ENCODE results near the gene GATD1.

GATD1 gene

DNA sequence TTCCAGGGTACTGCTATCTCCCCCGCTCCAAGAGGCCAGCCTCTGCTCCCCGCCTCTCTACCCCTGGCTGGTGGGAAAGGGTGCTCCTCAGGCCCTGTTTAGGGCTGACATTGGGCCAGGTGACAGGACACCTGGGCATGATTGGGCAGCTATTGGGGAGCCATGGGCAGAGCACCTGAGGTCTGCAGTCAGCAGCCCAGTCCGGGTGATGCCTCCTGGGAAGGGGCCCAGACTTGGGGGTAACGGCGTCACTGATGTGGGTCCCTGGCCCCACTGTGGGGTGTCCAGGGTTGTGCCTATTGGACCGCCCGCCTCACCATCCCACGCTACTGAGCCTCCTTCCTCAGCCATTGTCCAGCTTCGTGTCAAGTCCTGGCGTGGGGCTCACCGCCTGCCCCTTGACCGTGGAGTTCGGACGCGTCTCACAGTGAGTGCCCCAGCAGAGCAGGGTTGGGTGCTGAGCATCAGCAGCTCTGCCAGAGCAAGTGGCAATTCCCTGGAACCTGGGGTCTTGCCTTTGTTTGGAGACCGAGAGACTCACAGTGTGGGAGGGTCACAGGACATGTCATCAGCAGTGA, 2.8 kb upstream of the GATD1 start:
- Histone ChIP-seq H3K4me1 (ENCODE audit: control insufficient read depth, insufficient read depth, low read length) (peaks cover 37% of the 10 kb centered on the region), H3K27me3 (ENCODE audit: control insufficient read depth, insufficient read depth, low read length) (no peaks in the 10 kb centered on the region), H3K9me3 (replicated peaks; ENCODE audit: low read length) (no peaks in the 10 kb centered on the region), H3K36me3 (ENCODE audit: insufficient read depth, low read length) (peaks cover 7% of the 10 kb centered on the region), H3K9ac (ENCODE audit: low read depth, low read length) (no peak overlapping the region), H3K4me3 (ENCODE audit: low read length) (no peak overlapping the region), H3K4me2 (ENCODE audit: low read length) (peak overlapping the region; percentile 13)

DNA sequence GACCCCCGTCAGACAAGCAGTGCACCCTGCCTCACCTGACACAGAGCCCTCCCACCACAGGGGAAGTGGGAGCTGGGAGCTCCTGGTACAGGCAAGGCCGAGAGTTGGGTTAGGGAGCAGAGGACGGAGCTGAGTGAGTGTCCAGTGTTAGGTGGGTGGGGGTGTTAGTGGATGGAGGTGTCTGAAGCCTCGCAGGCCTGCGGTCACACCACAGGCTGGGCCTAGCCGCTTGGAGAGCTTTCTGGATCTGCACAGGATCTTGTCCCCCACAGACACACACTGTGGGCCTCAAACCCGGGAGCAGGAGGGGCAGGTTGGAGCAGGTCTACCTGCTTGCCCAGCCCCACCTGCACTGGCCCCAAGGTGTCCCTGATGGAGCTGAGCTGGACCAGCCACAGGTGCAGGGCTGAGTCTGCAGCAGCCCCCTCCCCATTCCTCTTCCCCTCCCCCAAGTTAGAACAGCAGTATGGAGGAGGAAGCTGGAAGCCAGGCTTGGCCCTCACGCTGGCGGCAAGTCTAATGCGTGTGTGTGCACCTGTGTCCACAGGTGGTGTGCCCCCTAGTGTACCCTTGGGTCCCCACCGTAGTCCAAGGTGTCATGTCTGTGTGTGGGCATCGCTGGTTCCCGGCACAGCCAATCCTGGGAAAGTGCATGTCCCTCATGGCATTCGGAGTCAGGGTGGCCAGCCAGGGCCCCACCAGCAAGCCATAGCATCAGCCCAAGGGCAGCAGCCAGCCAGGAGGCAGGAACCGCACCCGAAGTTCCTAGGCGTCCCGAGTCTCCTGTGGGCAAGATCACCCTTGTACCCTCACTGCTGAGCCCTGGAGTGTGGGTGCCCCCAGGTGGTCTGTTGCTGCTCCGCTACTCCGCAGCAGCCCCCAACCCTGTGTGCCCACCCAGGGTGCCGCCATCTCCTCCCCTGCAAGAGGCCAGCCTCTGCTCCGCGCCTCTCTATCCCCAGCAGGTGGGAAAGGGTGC, 2.0 kb upstream of the GATD1 start:
- Histone ChIP-seq H3K4me2 (ENCODE audit: low read length) (no peak overlapping the region), H3K9me3 (replicated peaks; ENCODE audit: low read length) (no peaks in the 10 kb centered on the region), H3K4me1 (ENCODE audit: control insufficient read depth, insufficient read depth, low read length) (peaks cover 40% of the 10 kb centered on the region), H3K36me3 (ENCODE audit: insufficient read depth, low read length) (peaks cover 10% of the 10 kb centered on the region), H3K4me3 (ENCODE audit: low read length) (no peak overlapping the region), H3K9ac (ENCODE audit: low read depth, low read length) (no peak overlapping the region), H3K27me3 (ENCODE audit: control insufficient read depth, insufficient read depth, low read length) (no peaks in the 10 kb centered on the region)

DNA sequence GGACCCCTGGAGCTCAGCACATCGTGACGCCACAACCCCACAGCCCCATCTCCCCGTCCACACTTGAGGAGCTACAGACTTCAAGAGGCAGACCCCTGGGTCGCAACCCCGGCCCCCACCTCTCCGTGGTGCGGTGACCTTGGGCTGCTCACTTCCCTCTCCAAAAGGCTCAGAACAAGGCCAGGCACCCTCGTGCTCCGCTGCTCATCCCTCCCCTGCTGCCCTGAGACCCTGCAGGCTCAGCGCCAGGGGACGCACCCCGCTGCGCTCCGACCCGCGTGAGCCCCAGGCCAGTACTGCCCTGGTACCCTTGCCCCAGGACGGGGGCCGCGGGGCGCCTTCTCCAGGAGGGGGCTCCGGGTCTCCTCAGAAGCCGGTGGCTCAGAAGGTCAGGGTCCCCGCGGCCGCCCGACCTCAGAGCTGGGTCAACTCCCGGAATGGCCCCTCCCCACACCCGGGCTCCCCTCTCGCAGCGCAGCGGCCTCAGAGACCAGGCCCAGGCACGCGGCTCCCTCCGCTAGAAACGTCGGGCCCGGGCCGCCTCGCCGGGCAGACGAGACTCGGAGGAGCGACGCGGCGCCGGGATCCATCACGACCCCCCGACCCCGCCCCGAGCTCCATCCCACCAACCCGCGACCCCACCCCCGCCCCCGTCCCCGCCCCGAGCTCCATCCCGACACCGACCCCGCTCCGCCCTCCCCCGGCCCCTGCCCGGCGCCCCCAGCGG, 563 bp downstream of the GATD1 start:
- Histone ChIP-seq H3K9me3 (replicated peaks; ENCODE audit: low read length) (no peaks in the 10 kb centered on the region), H3K36me3 (ENCODE audit: insufficient read depth, low read length) (peaks cover 31% of the 10 kb centered on the region), H3K4me1 (ENCODE audit: control insufficient read depth, insufficient read depth, low read length) (peaks cover 42% of the 10 kb centered on the region), H3K9ac (ENCODE audit: low read depth, low read length) (peak overlapping the region; percentile 97), H3K4me2 (ENCODE audit: low read length) (peak overlapping the region; percentile 97), H3K27me3 (ENCODE audit: control insufficient read depth, insufficient read depth, low read length) (no peaks in the 10 kb centered on the region), H3K4me3 (ENCODE audit: low read length) (peak overlapping the region; percentile 94)

DNA sequence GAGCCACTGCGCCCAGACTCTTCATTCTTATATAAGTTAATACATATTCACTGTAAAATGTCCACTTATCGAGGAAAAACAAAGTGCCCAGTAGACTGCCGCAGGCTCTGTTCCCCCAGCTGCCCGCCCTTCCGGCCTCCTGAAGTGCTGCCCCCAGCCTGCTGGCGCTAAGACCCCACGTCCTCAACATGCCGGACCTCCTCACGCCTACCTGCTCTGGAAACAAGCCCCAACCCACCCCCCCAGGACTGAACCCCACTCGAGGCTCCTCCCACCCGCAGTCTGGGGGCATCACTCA, 1.1 kb downstream of the GATD1 start:
- Histone ChIP-seq H3K27me3 (ENCODE audit: control insufficient read depth, insufficient read depth, low read length) (no peaks in the 10 kb centered on the region), H3K4me1 (ENCODE audit: control insufficient read depth, insufficient read depth, low read length) (peaks cover 42% of the 10 kb centered on the region), H3K36me3 (ENCODE audit: insufficient read depth, low read length) (peaks cover 36% of the 10 kb centered on the region), H3K4me2 (ENCODE audit: low read length) (peak overlapping the region; percentile 97), H3K9ac (ENCODE audit: low read depth, low read length) (peak overlapping the region; percentile 97), H3K9me3 (replicated peaks; ENCODE audit: low read length) (no peaks in the 10 kb centered on the region), H3K4me3 (ENCODE audit: low read length) (peak overlapping the region; percentile 94)

DNA sequence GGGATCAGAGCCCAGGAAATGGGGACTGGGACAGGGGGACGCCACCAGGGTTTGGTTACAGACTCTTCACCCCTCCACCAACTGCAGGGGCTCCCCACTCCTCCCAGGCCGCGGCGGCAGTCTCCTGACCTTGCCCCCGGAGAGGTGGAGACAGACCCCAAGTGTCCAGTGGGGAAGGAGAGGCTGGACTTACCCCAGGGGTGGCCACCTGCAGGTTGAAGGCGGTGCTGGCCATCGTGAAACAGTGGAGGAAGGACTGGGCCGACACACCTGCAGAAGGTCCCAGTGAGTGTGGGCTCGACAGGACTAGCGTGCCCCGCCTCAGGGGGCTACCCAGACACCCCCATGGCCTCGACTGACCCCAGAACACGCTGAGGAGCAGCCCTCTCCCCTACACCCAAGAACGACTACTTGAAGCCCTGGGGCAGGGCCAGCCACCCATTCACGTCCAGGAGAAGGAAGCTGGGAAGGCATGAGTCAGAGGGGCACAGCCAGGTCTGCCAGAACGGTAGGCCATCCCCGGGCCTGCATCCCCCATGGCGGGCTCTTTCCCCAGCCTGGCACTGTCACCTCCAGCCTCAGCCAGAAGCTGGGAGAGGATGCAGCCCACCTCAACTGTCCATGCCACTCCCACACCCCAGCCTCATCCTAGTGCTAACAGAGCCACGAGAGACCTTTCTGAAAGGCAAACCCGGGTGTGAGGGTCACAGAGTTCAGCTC, 2.3 kb downstream of the GATD1 start:
- Histone ChIP-seq H3K4me3 (ENCODE audit: low read length) (peak overlapping the region; percentile 62), H3K9ac (ENCODE audit: low read depth, low read length) (no peak overlapping the region), H3K4me1 (ENCODE audit: control insufficient read depth, insufficient read depth, low read length) (peaks cover 42% of the 10 kb centered on the region), H3K9me3 (replicated peaks; ENCODE audit: low read length) (no peaks in the 10 kb centered on the region), H3K36me3 (ENCODE audit: insufficient read depth, low read length) (peaks cover 45% of the 10 kb centered on the region), H3K4me2 (ENCODE audit: low read length) (peak overlapping the region; percentile 97), H3K27me3 (ENCODE audit: control insufficient read depth, insufficient read depth, low read length) (no peaks in the 10 kb centered on the region)

DNA sequence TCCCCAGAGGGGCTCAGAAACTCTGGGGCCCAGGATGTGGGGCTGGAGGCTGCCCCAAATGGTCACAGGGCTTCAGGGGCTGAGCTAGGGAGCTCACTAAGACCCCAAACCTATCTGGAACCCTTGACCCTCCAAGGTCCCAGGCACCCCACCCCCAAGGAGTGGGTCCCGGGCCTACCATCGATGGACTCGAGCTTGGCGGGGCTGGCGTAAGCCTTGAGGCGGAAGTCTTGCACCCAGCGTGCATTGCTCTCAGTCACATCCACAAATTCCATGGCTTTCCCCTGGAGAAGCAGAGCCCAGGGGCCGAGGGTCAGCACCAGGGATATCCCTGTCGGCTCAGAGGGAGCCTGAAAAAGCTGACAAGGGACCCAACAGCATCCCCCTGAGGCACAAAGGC, 3.5 kb downstream of the GATD1 start:
- Histone ChIP-seq H3K9me3 (replicated peaks; ENCODE audit: low read length) (no peaks in the 10 kb centered on the region), H3K4me2 (ENCODE audit: low read length) (no peak overlapping the region), H3K4me3 (ENCODE audit: low read length) (no peak overlapping the region), H3K9ac (ENCODE audit: low read depth, low read length) (no peak overlapping the region), H3K36me3 (ENCODE audit: insufficient read depth, low read length) (peaks cover 44% of the 10 kb centered on the region), H3K27me3 (ENCODE audit: control insufficient read depth, insufficient read depth, low read length) (no peaks in the 10 kb centered on the region), H3K4me1 (ENCODE audit: control insufficient read depth, insufficient read depth, low read length) (peaks cover 42% of the 10 kb centered on the region)

DNA sequence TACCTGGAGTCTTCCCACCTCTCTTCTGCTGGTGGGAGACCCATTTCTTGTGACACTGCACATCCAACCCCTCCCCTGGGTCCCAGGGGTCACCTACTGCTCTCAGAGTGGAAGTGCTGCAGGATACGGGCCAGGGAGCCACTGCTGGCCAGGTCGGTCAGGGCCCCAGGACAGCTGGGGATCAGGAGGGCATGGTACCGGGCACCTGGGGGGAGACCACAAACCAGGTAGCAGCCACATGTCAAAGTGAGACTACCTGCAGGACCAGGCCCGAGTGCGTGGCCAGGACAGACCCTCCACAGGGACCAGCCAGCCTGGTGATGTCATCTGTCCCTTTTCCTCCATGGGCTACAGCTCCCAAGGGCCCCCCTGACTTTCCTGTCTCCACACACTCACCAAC, 3.9 kb downstream of the GATD1 start:
- Histone ChIP-seq H3K9me3 (replicated peaks; ENCODE audit: low read length) (no peaks in the 10 kb centered on the region), H3K36me3 (ENCODE audit: insufficient read depth, low read length) (peaks cover 44% of the 10 kb centered on the region), H3K4me1 (ENCODE audit: control insufficient read depth, insufficient read depth, low read length) (peaks cover 39% of the 10 kb centered on the region), H3K4me2 (ENCODE audit: low read length) (peak overlapping the region; percentile 37), H3K9ac (ENCODE audit: low read depth, low read length) (no peak overlapping the region), H3K4me3 (ENCODE audit: low read length) (no peak overlapping the region), H3K27me3 (ENCODE audit: control insufficient read depth, insufficient read depth, low read length) (no peaks in the 10 kb centered on the region)

DNA sequence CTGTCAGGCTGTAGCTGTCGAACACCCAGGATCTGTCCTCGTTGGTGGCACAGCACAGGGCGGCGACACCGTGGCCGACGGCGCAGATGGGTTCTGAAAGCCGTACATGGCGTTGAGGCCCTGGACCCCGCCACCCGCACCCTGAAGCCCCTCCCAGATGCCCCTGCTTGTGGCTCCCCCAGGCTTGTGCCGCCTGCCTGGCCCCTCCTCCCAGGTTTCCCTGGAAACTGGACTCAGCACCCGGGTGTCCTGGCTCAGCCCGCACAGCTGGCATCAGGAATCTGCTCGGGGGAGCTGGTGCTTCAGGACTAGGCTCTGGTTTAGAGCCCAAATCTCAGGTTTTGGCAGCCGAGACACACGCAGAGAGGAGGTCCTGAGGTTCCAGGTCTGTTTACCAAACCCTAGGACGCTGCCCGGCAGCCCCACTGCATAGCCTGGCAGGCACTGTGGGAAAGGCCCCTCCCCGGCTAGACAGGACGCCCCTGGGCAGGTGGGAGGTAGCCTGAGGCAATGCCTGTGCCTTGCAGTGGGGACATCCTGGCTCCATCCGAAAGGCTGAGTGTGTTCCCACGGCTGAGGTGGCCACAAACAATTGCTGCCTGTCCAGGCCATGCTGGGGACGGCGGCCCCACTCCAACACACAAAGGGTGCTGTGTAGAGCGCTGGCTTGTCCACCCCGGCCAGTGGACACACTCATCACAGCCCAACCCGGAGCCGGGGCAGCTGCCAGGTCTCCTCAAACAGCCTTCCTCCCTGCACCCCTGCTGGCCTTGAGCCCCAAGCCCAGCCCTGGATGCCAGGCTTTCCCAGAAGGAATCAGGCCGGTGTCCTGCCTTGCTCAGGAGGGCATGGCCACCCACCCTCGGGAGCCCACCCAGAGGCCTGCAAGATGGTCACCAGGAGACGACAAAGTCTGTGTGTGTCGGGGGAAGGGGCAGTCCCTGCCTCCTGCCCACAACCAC, 4.6 kb downstream of the GATD1 start:
- no peak overlapping the region for H3K4me3 ChIP-seq (ENCODE audit: low read length)
- peak overlapping the region; percentile 26 for H3K9ac ChIP-seq (ENCODE audit: low read depth, low read length)
- no peaks in the 10 kb centered on the region for H3K9me3 ChIP-seq (replicated peaks; ENCODE audit: low read length)
- peak overlapping the region; percentile 37 for H3K4me2 ChIP-seq (ENCODE audit: low read length)
- H3K36me3 ChIP-seq (ENCODE audit: insufficient read depth, low read length) = peaks cover 44% of the 10 kb centered on the region
- H3K27me3 ChIP-seq (ENCODE audit: control insufficient read depth, insufficient read depth, low read length) = no peaks in the 10 kb centered on the region
- H3K4me1 ChIP-seq (ENCODE audit: control insufficient read depth, insufficient read depth, low read length) = peaks cover 35% of the 10 kb centered on the region

DNA sequence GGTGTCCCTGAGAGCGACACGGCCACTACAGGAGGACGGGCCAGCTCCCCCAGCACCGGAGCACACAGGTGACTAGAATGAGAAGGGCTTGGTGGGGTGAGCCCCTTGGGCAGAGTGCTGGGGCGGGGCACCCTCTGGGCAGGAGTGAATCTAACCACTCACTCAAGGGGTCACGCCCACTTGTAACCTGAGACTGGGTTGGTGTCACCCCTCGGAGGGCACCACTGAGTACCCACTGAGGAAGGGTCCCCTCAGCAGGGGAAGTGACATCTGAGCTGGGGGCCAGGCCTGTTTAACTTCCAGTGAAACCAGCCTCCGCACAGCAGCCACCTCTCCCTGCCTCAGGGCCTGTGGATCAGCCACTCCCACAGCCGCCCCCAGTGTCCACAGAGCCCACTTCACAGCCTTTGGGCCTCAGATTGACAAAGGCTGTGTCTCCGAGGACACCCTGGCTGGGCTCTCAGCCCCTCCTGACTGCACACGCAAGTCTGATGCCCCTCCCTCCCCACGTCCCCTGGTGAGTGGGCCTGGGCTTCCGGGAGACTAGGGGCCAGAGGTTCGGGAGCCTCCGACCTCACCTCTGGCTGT, 5.6 kb downstream of the GATD1 start:
- no peaks in the 10 kb centered on the region for H3K27me3 ChIP-seq (ENCODE audit: control insufficient read depth, insufficient read depth, low read length)
- H3K36me3 ChIP-seq (ENCODE audit: insufficient read depth, low read length) = peaks cover 52% of the 10 kb centered on the region

More for the DNA sequence above, 5.6 kb downstream of the GATD1 start:
- no peak overlapping the region for H3K4me3 ChIP-seq (ENCODE audit: low read length)
- peaks cover 36% of the 10 kb centered on the region for H3K4me1 ChIP-seq (ENCODE audit: control insufficient read depth, insufficient read depth, low read length)
- no peak overlapping the region for H3K4me2 ChIP-seq (ENCODE audit: low read length)
- no peaks in the 10 kb centered on the region for H3K9me3 ChIP-seq (replicated peaks; ENCODE audit: low read length)
- no peak overlapping the region for H3K9ac ChIP-seq (ENCODE audit: low read depth, low read length)
